ENCODE measurements around the gene BCAN. TPM values are rescaled to one million over a fixed set of nuclear protein-coding genes. Genes with fewer than 3 reads are reported as not detected.

The BCAN gene
- polyA plus RNA-seq, 3 donors, result 0.22 to 1.3 (median 0.23) TPM

- DNase-seq (ENCODE audit: extremely low read depth in 1 of 11, low read depth in 9 of 11, low spot score in 4 of 11), result no peak
Measured at GRCh38 chr1:156705321-156705917, 63.5 kb downstream of the BCAN start, which contains the start of gene CRABP2. CRABP2 (minus strand) TSS chr1:156705583; CDS start chr1:156705446, 137 bp downstream.

DNA sequence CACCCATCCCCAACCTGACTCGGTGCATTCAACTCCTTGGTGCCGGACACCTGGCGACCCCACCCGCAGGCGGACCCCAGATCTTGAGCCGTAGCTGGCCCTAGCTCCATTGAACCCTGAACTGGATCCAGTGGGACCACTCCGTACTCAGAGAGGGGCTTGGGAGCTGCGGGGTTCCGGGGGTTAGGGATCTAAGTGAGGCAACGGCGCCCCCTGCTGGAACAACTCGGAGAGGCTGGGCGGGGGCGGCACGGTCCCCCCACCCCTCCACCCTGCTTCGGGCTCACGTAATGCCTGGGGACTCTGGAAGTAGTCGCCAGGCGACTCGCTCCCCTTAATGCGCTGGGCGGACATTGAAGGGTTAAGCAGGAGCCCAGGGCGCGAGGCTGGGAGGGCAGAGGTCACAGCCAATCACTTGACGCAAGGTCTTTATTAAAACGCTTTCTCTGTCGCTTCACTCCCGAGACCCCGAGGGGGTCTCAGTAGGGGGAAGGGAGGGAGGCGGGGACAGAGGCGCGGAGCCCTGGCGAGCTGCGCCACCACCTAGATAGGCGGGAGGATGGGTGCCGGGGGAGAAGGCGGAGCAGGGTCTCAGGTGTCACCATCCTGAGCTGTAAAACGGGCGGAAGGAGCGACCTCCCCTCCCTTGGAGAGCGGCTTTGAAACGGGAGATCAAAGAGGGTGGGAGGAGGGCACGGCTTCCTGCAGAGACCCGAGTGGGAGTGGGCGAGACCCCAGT is 64.2 kb downstream of the BCAN start:
- DNase-seq (ENCODE audit: extremely low read depth in 1 of 11, low read depth in 9 of 11, low spot score in 4 of 11), result peak in 6 of 11 donors; percentile 72 to 88 (median 82)

DNA sequence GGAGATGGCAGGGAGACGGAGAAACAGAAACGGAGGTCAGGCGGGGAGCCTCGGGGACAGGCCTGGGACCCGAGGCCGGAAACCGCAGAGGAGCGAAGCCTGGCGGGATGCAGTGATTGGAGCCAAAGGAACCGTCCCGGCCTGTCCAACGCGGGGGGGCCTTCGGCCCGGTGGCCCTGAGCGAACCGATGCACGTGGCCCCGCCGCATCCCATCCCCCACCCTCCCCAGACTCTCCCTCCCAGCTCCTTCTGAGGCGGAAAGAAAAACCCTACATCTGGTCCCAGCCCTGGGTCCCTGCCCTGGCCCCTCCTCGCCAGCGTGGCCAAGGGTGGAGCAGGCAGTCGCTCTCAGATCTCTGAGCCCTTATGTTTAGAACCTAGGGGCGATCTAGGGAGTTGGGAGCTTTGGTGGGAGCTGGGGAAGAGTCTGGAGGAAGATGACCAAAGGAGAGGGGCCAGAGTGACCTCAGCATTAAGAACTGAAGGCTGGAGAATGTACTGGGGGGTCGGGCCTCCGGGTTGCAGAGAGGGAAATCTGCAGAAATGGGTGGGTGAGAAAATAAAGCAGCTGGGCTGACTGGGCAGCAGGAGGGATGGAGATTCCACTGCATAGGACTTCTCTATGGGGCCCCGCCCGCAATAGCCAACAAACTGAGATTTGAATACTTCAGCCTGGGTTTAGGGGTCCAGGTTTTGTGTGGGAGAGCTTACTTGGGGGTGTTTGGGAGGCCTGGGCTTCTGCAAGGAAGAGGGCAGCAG is 64.9 kb downstream of the BCAN start:
- no peak for DNase-seq (ENCODE audit: extremely low read depth in 1 of 11, low read depth in 9 of 11, low spot score in 4 of 11)

- DNase-seq (ENCODE audit: extremely low read depth in 1 of 11, low read depth in 9 of 11, low spot score in 4 of 11), result no peak
Measured at GRCh38 chr1:156707417-156708217, 65.7 kb downstream of the BCAN start.

- DNase-seq (ENCODE audit: extremely low read depth in 1 of 11, low read depth in 9 of 11, low spot score in 4 of 11), result no peak
Measured at GRCh38 chr1:156708218-156708661, 66.3 kb downstream of the BCAN start.

DNA sequence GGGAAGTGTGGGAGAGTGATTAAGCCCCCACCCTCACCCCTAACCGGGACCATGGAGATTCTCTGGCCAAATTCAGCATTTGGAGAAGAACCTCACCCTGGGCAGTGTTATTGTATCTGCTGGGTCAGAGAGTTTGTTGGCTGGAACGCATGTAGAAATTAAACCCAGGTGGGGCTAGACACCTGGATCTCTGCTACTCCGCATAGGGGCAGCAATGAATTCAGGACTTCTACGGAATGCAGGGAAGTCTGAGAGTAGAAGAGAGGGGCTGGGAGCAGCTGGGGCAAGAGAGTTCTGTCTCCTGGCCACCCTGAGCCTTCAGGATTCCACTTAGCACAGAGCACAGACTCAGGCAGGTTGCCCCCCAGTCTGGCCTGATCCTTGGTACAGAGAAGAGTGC is 67.1 kb downstream of the BCAN start:
- DNase-seq (ENCODE audit: extremely low read depth in 1 of 11, low read depth in 9 of 11, low spot score in 4 of 11), result no peak

Other genes starting within 250 kb of the BCAN start
- 10 to 100 TPM; 21.1 to 31.7 (median 25.8) TPM for gene MEF2D, start 141.3 kb upstream of the BCAN start, polyA plus RNA-seq (ENCODE audit: insufficient read length in 3 of 3)
- gene IQGAP3, start 69.6 kb upstream of the BCAN start, polyA plus RNA-seq (ENCODE audit: insufficient read length in 3 of 3), result 10 to 100 TPM; 14.2 to 15.5 (median 15.2) TPM
- 1 to 10 TPM; 1.2 to 1.7 (median 1.5) TPM for gene TTC24, start 62.4 kb upstream of the BCAN start, polyA plus RNA-seq (ENCODE audit: insufficient read length in 3 of 3)
- 10 to 100 TPM; 67.4 to 76.4 (median 73.0) TPM for gene NAXE, start 50.3 kb upstream of the BCAN start, polyA plus RNA-seq (ENCODE audit: insufficient read length in 3 of 3)
- 10 to 100 TPM; 32.9 to 36.2 (median 35.4) TPM for gene GPATCH4, start 40.6 kb upstream of the BCAN start, polyA plus RNA-seq (ENCODE audit: insufficient read length in 3 of 3)
- gene HAPLN2, start 22.7 kb upstream of the BCAN start, polyA plus RNA-seq (ENCODE audit: insufficient read length in 3 of 3), result under 1 TPM; 0.47 to 0.67 (median 0.57) TPM
- 100 to 1,000 TPM; 123 to 175 (median 150) TPM for gene NES, start 35.3 kb downstream of the BCAN start, polyA plus RNA-seq (ENCODE audit: insufficient read length in 3 of 3)
- 100 to 1,000 TPM in 1 of 3 donors, 10 to 100 TPM in 2; 91.7 to 120 (median 92.3) TPM for gene CRABP2, start 63.5 kb downstream of the BCAN start, polyA plus RNA-seq (ENCODE audit: insufficient read length in 3 of 3)
- gene METTL25B, start 86.4 kb downstream of the BCAN start, polyA plus RNA-seq (ENCODE audit: insufficient read length in 3 of 3), result 10 to 100 TPM; 34.4 to 47.3 (median 35.6) TPM
- 10 to 100 TPM; 40.0 to 43.6 (median 41.3) TPM for gene ISG20L2, start 86.6 kb downstream of the BCAN start, polyA plus RNA-seq (ENCODE audit: insufficient read length in 3 of 3)
- 10 to 100 TPM; 63.0 to 69.1 (median 64.1) TPM for gene MRPL24, start 99.0 kb downstream of the BCAN start, polyA plus RNA-seq (ENCODE audit: insufficient read length in 3 of 3)
- 100 to 1,000 TPM; 262 to 301 (median 270) TPM for gene HDGF, start 109.6 kb downstream of the BCAN start, polyA plus RNA-seq (ENCODE audit: insufficient read length in 3 of 3)
- gene PRCC, start 125.4 kb downstream of the BCAN start, polyA plus RNA-seq (ENCODE audit: insufficient read length in 3 of 3), result 100 to 1,000 TPM; 105 to 112 (median 111) TPM
- 1 to 10 TPM in 1 of 3 donors, under 1 TPM in 2; 0.47 to 1.5 (median 0.62) TPM for gene SH2D2A, start 174.7 kb downstream of the BCAN start, polyA plus RNA-seq (ENCODE audit: insufficient read length in 3 of 3)
- 1 to 10 TPM; 1.1 to 2.6 (median 1.6) TPM for gene INSRR, start 217.0 kb downstream of the BCAN start, polyA plus RNA-seq (ENCODE audit: insufficient read length in 3 of 3)
- gene NTRK1, start 218.7 kb downstream of the BCAN start, polyA plus RNA-seq (ENCODE audit: insufficient read length in 3 of 3), result 1 to 10 TPM in 2 of 3 donors, under 1 TPM in 1; 0.92 to 1.6 (median 1.5) TPM

All from renal cortex interstitium (tissue), 11 donors.